Loucy (cell line): ENCODE measurements around the gene CDH4.

Source experiments
- CTCF ChIP-seq: fragments of 200-600 bp; sonication (generic); conservative IDR thresholded peaks from 2 replicates; pipeline ENCODE4 v1.5.1; 2014; ENCODE audit warnings: mild to moderate bottlenecking, antibody characterized with exemption, low read length
- EZH2phosphoT487 ChIP-seq: fragments of 200-600 bp; IDR thresholded peaks from 2 replicates; pipeline ENCODE4 v1.6.1; 2018; ENCODE audit warnings: antibody characterized with exemption, mild to moderate bottlenecking, moderate library complexity, borderline replicate concordance

DNA sequence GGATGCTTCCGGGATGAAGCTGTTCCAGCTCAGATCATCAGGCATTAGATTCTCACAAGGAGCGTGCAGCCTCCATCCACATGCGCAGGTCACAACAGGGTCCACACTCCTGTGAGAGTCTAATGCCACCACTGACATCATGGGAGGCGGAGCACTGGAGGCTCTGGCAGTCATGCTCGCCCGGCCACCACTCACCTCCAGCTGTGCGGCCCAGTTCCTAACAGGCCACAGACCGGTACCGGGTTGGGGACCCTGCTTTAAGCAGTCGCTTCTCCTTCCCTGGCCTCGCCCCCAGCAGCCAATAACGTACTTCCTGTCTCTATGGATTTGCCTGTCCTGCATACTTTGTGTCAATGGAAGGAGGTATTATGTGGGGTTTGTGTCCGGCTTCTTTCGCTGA lies 576.8 kb downstream of the CDH4 start:
- TF ChIP-seq CTCF, result no peak
- no peak for TF ChIP-seq EZH2phosphoT487
